Mesenchymal stem cell (in vitro differentiated cells and primary cell): Measurements from ENCODE around the gene NPBWR2.

Experiments
- DNase-seq: peaks from one replicate; pipeline ENCODE4 v3.0.0-alpha.2; 2013
- H2AFZ ChIP-seq: one replicate; pipeline ENCODE4 v1.6.1; 2013; ENCODE audit warnings: low read depth, mild to moderate bottlenecking, control low read depth, inconsistent platforms, low read length, moderate library complexity
- H2AK5ac ChIP-seq: 2 replicates; pipeline ENCODE4 v1.6.1; 2013; ENCODE audit warnings: low read length, moderate library complexity, mild to moderate bottlenecking, inconsistent platforms; ENCODE audit not compliant: severe bottlenecking
- H2BK120ac ChIP-seq: one replicate; pipeline ENCODE4 v1.6.1; 2013; ENCODE audit warnings: low read depth, mild to moderate bottlenecking, inconsistent platforms, low read length, moderate library complexity
- H2BK12ac ChIP-seq, 2 experiments: one replicate each; pipeline ENCODE4 v1.6.1; 2013; ENCODE audit warnings: inconsistent platforms in 2 of 2, low read length in 2 of 2, mild to moderate bottlenecking in 2 of 2, moderate library complexity in 2 of 2, control low read depth in 1 of 2
- H2BK15ac ChIP-seq: one replicate; pipeline ENCODE4 v1.6.1; 2013; ENCODE audit warnings: mild to moderate bottlenecking, low read depth, inconsistent platforms; ENCODE audit not compliant: poor library complexity, severe bottlenecking
- H2BK5ac ChIP-seq: 2 replicates; pipeline ENCODE4 v1.6.1; 2013; ENCODE audit warnings: low read depth, mild to moderate bottlenecking, low read length, control low read depth, inconsistent platforms; ENCODE audit not compliant: poor library complexity, severe bottlenecking
- H3K14ac ChIP-seq, 2 experiments: one replicate each; pipeline ENCODE4 v1.6.1; 2013; ENCODE audit warnings: inconsistent platforms in 2 of 2, low read length in 2 of 2, control low read depth in 1 of 2, mild to moderate bottlenecking in 1 of 2, moderate library complexity in 1 of 2
- H3K18ac ChIP-seq, 2 experiments: one replicate each; pipeline ENCODE4 v1.6.1; 2013; ENCODE audit warnings: inconsistent platforms in 2 of 2, low read length in 2 of 2, control low read depth in 1 of 2, low read depth in 1 of 2, mild to moderate bottlenecking in 1 of 2
- H3K23ac ChIP-seq, 2 experiments: one replicate each; pipeline ENCODE4 v1.6.1; 2013; ENCODE audit warnings: inconsistent platforms in 2 of 2, low read length in 2 of 2, mild to moderate bottlenecking in 2 of 2, moderate library complexity in 2 of 2, control low read depth in 1 of 2
- H3K27ac ChIP-seq: 2 replicates; pipeline ENCODE4 v1.5.1; 2013; ENCODE audit warnings: mild to moderate bottlenecking, moderate library complexity, low read length, control low read depth, inconsistent platforms; ENCODE audit not compliant: poor library complexity, severe bottlenecking
- H3K27me3 ChIP-seq, 2 experiments: 2 replicates each; pipeline versions ENCODE4 v1.6.1 to v1.7.0; 2013; ENCODE audit warnings: low read length in 2 of 2, mild to moderate bottlenecking in 2 of 2, moderate library complexity in 2 of 2, control low read depth in 1 of 2, inconsistent platforms in 1 of 2; ENCODE audit not compliant: control insufficient read depth in 1 of 2, insufficient read depth in 1 of 2
- H3K36me3 ChIP-seq, 2 experiments: 2 replicates each; pipeline versions ENCODE4 v1.6.1 to v1.7.0; 2013; ENCODE audit warnings: low read length in 2 of 2, control low read depth in 1 of 2, inconsistent platforms in 1 of 2, low read depth in 1 of 2, mild to moderate bottlenecking in 1 of 2; ENCODE audit not compliant: insufficient read depth in 2 of 2, control insufficient read depth in 1 of 2
- H3K4ac ChIP-seq, 2 experiments: one replicate each; pipeline ENCODE4 v1.6.1; 2013; ENCODE audit warnings: inconsistent platforms in 2 of 2, low read length in 2 of 2, mild to moderate bottlenecking in 2 of 2, moderate library complexity in 2 of 2, control low read depth in 1 of 2, low read depth in 1 of 2
- H3K4me1 ChIP-seq: 2 replicates; pipeline ENCODE4 v1.6.1; 2013; ENCODE audit warnings: low read depth, low read length, control low read depth; ENCODE audit not compliant: control insufficient read depth, insufficient read depth
- H3K4me2 ChIP-seq: 2 replicates; pipeline ENCODE4 v1.6.1; 2013; ENCODE audit warnings: low read length, mild to moderate bottlenecking, inconsistent platforms; ENCODE audit not compliant: poor library complexity, severe bottlenecking
- H3K4me3 ChIP-seq, 2 experiments: 2 replicates each; pipeline versions ENCODE4 v1.5.1 to v1.7.0; 2013; ENCODE audit warnings: low read length in 2 of 2, mild to moderate bottlenecking in 2 of 2, control low read depth in 1 of 2, low read depth in 1 of 2; ENCODE audit not compliant: insufficient read depth in 1 of 2
- H3K79me1 ChIP-seq: replicated peaks from 2 replicates; pipeline ENCODE4 v1.6.1; 2013; ENCODE audit warnings: mild to moderate bottlenecking, control low read depth, low read length, inconsistent platforms; ENCODE audit not compliant: poor library complexity, severe bottlenecking
- H3K9ac ChIP-seq: 2 replicates; pipeline ENCODE4 v1.7.0; 2013; ENCODE audit warnings: mild to moderate bottlenecking, low read length, moderate library complexity
- H3K9me3 ChIP-seq: 2 replicates; pipeline ENCODE4 v1.7.0; 2013; ENCODE audit warnings: mild to moderate bottlenecking, low read length; ENCODE audit not compliant: control insufficient read depth
- H4K8ac ChIP-seq: one replicate; pipeline ENCODE4 v1.6.1; 2013; ENCODE audit warnings: inconsistent platforms, mild to moderate bottlenecking, low read length, moderate library complexity
- H4K91ac ChIP-seq: one replicate; pipeline ENCODE4 v1.6.1; 2013; ENCODE audit warnings: mild to moderate bottlenecking, low read length, inconsistent platforms
- WGBS: methylation state at CpG from one replicate; pipeline ENCODE4 v1.1.7; 2013; ENCODE audit warnings: mixed read lengths; 5-methylcytosine and 5-hydroxymethylcytosine counted together

Gene NPBWR2

DNA sequence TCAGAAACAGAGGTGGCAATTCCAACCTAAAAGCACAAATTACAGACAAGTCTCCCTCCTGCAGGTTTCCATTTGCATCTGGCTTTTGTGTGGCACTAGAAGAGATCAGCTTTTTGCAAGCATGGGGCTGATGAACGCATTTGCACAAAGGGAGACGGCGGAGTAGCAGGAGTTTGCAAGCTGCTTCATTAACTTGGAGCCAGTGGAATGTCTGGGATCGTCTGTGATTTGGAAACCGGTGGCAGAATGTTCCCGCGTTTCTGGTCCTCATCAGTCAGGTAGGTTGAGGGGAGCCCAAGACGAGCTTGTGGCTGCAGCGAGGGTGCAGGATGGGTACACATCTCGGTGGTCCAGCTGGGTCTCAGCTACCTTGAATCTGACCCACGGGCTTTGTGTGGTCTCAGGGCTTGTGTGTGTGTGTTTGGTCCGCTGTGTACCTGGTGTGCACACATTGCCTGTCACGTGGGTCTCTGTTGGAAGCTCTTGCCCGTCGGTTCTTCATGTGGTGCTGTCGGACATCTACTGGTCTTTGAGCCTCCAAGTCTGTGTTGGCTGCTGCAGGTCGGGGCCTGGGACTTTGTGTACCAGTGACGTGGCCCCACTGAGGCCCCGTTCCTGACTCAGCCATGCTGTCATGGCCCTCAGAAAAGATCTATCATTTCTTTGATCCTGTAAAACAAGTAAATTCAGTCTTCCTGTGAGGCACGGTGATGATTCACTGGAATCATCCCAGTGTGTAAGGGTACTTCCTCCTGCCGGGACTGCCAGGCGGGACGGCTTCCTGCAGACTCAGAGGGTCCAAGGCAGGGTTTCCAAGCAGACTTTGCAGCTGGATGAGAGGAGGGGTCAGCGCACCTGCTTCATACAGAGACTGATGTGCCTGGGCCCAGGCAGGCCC lies 44.5 kb upstream of the NPBWR2 start:
- Histone ChIP-seq H2BK12ac (no peak overlapping the region), H2BK15ac (no peak overlapping the region), H3K27me3 (peaks cover 4 to 52% of the 10 kb centered on the region in 2 experiments), H3K4ac (no peak overlapping the region), H3K4me2 (no peak overlapping the region), H3K9me3 (no peaks in the 10 kb centered on the region), H4K8ac (no peak overlapping the region), H3K27ac (no peak overlapping the region), H3K4me3 (no peak overlapping the region), H2AK5ac (no peak overlapping the region), H4K91ac (no peak overlapping the region), H3K36me3 (no peaks in the 10 kb centered on the region), H2BK120ac (no peak overlapping the region), H3K23ac (no peak overlapping the region), H3K4me1 (peaks cover 31% of the 10 kb centered on the region), H3K9ac (no peak overlapping the region), H2BK5ac (no peak overlapping the region), H3K14ac (no peak overlapping the region), H2AFZ (no peak overlapping the region), H3K18ac (no peak overlapping the region), H3K79me1 (no peaks in the 10 kb centered on the region)
- DNase-seq, result no peak
- 72% methylated on average over 24 of the region's 24 CpGs for WGBS

DNA sequence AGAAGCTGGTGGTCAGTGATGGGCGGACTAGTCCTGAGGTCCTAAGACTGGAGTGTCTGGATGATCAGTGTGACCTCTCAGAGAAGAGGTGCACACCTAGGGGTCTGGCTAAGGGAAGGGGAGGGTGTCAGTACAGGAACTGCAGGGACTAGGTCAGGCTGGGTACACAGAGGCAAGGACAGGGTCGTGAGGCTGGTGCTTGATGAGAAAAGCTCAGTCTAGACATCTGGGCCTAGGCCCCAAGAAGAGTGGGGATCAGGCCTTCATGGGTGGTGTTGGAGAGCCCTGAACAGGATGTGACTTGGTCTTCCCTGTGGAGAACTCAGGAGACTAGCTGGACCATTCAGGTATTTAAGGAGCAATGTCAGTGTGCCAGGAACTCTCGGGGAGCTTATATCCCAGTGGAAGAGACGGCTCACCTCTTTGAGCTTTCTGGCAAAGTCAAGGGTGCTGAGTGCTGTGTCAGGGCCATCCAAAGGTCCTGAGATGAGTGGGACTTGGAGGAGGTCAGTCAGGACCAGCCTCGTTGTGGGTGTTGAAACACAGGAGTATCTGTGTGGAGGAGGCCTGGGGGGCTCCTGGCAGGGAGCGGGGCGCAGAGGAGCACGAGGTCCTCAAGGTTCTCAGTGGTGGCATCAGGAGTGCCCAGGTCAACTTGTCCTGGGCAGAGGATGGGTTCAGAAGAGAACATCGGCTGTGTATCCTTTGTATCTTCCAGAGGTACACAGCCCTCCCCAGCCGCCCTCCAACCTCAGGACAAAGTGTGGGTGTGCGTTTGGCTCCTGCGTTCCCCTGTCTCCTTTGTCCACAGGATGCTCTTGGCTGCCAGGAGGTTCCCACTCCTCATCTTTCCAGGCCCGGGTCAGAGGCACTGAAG lies 43.6 kb upstream of the NPBWR2 start:
- H3K27me3 ChIP-seq, result peaks cover 4 to 44% of the 10 kb centered on the region in 2 experiments
- H3K9ac ChIP-seq, result no peak overlapping the region
- no peaks in the 10 kb centered on the region for H3K36me3 ChIP-seq
- H2BK12ac ChIP-seq, result no peak overlapping the region
- H3K4ac ChIP-seq, result no peak overlapping the region
- WGBS, result 73% methylated on average over 13 of the region's 13 CpGs
- no peak overlapping the region for H3K27ac ChIP-seq
- H3K23ac ChIP-seq, result no peak overlapping the region
- H3K18ac ChIP-seq, result no peak overlapping the region
- no peak overlapping the region for H2AK5ac ChIP-seq
- no peak overlapping the region for H4K91ac ChIP-seq
- H3K14ac ChIP-seq, result no peak overlapping the region
- no peak overlapping the region for H3K4me3 ChIP-seq
- DNase-seq, result no peak
- H2BK5ac ChIP-seq, result no peak overlapping the region
- no peak overlapping the region for H2BK15ac ChIP-seq
- H3K4me1 ChIP-seq, result peaks cover 22% of the 10 kb centered on the region
- H2AFZ ChIP-seq, result no peak overlapping the region
- H2BK120ac ChIP-seq, result no peak overlapping the region
- no peaks in the 10 kb centered on the region for H3K79me1 ChIP-seq
- H4K8ac ChIP-seq, result no peak overlapping the region
- H3K9me3 ChIP-seq, result no peaks in the 10 kb centered on the region
- H3K4me2 ChIP-seq, result no peak overlapping the region

- Histone ChIP-seq H2AK5ac (no peak overlapping the region), H3K4me1 (peaks cover 14% of the 10 kb centered on the region), H3K36me3 (no peaks in the 10 kb centered on the region), H2AFZ (no peak overlapping the region), H3K14ac (peak overlapping the region in 1 of 2 experiments; percentile 12), H3K23ac (no peak overlapping the region), H2BK5ac (no peak overlapping the region), H3K9ac (no peak overlapping the region), H2BK12ac (no peak overlapping the region), H3K27ac (no peak overlapping the region), H2BK120ac (no peak overlapping the region), H4K8ac (no peak overlapping the region), H2BK15ac (no peak overlapping the region), H3K4me3 (peak overlapping the region in 1 of 2 experiments; percentile 23), H3K27me3 (peaks cover 4 to 37% of the 10 kb centered on the region in 2 experiments), H3K18ac (no peak overlapping the region), H3K9me3 (peaks cover 8% of the 10 kb centered on the region), H3K79me1 (no peaks in the 10 kb centered on the region), H4K91ac (peak overlapping the region; percentile 21), H3K4ac (no peak overlapping the region), H3K4me2 (no peak overlapping the region)
- no peak for DNase-seq
- WGBS, result 91% methylated on average over 26 of the region's 26 CpGs
Measured at GRCh38 chr20:64149809-64150560, 42.6 kb upstream of the NPBWR2 start.
